Measurements from ENCODE around the gene PDLIM1.

DNA sequence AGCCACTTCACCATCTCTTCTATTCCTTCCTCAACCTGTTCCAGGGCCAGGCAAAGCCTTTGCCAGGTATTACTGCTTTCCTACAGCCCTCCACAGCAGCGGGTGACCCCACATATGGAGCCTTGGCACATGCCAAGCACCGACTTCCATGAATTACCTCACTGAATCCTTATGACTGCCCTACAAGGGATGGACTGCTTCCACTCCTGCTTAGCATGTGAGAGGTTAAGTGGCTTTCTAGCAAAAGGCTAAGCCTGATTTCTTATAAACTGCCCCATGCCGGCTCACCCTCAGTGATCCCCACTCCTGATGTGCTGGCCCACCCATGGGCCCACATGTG lies 44.0 kb upstream of the PDLIM1 start:
- TF ChIP-seq CTCF (IDR thresholded peaks at IDR 0.05) (no peak), ZFX (IDR thresholded peaks at IDR 0.05; ENCODE audit: borderline replicate concordance) (no peak)
